Osteoblast (primary cell): Measurements from ENCODE around the gene WDFY4. TPM values are rescaled to one million over a fixed set of nuclear protein-coding genes. Genes with fewer than 3 reads are reported as not detected.
A peak's percentile ranks its signal among the peaks of the same experiment; 100 is the strongest.

Experiments
- DNase-seq: peaks from one replicate; pipeline ENCODE4 v3.0.0; 2011; ENCODE audit warnings: low spot score, mixed read lengths; ENCODE audit not compliant: insufficient read length; ENCODE audit errors: missing footprints
- H2AFZ ChIP-seq: 2 replicates; pipeline ENCODE4 v1.6.0; 2011; ENCODE audit warnings: mild to moderate bottlenecking, low read length
- H3K27ac ChIP-seq: 2 replicates; pipeline ENCODE4 v1.5.1; 2011; ENCODE audit warnings: mild to moderate bottlenecking, low read depth, low read length, moderate library complexity
- H3K27me3 ChIP-seq: 2 replicates; pipeline ENCODE4 v1.6.0; 2012; ENCODE audit warnings: mild to moderate bottlenecking, control low read depth, inconsistent platforms, low read length, moderate library complexity; ENCODE audit not compliant: insufficient read depth
- H3K36me3 ChIP-seq: 2 replicates; pipeline ENCODE4 v1.5.1; 2011; ENCODE audit warnings: mild to moderate bottlenecking, low read length, control low read depth, moderate library complexity; ENCODE audit not compliant: insufficient read depth
- H3K4me1 ChIP-seq: 2 replicates; pipeline ENCODE4 v1.5.1; 2011; ENCODE audit warnings: mild to moderate bottlenecking, low read length, control low read depth, moderate library complexity; ENCODE audit not compliant: insufficient read depth
- H3K4me2 ChIP-seq: 2 replicates; pipeline ENCODE4 v1.6.0; 2011; ENCODE audit warnings: mild to moderate bottlenecking, low read length; ENCODE audit not compliant: insufficient read depth
- H3K4me3 ChIP-seq: fragments of 200-600 bp; sonication (generic); 3 replicates; pipeline ENCODE4 v1.5.1; 2012; ENCODE audit warnings: mild to moderate bottlenecking, low read length, inconsistent platforms; ENCODE audit not compliant: insufficient read depth
- H3K79me2 ChIP-seq: 2 replicates; pipeline ENCODE4 v1.6.0; 2012; ENCODE audit warnings: mild to moderate bottlenecking, low read length, control low read depth, inconsistent platforms; ENCODE audit not compliant: insufficient read depth
- H3K9me3 ChIP-seq: 2 replicates; pipeline ENCODE4 v1.5.1; 2011; ENCODE audit warnings: low read depth, low read length, control low read depth
- H4K20me1 ChIP-seq: 2 replicates; pipeline ENCODE4 v1.6.0; 2012; ENCODE audit warnings: mild to moderate bottlenecking, low read length, control low read depth; ENCODE audit not compliant: insufficient read depth
- total RNA-seq: library from RNA; depleted of rRNA; stranded (reverse); fragments of >200 nt; gene quantifications from 2 replicates; pipeline ENCODE4 v1.2.3, GENCODE V29; 2012
- TF ChIP-seq, protein P1 (sequence below): IDR thresholded peaks from 2 replicates; pipeline ENCODE4 v1.5.1; 2011; ENCODE audit warnings: mild to moderate bottlenecking, low read depth, low read length, moderate library complexity; ENCODE audit errors: extremely low read depth

The WDFY4 gene
- total RNA-seq, 1 donor, result 0.36 TPM

DNA sequence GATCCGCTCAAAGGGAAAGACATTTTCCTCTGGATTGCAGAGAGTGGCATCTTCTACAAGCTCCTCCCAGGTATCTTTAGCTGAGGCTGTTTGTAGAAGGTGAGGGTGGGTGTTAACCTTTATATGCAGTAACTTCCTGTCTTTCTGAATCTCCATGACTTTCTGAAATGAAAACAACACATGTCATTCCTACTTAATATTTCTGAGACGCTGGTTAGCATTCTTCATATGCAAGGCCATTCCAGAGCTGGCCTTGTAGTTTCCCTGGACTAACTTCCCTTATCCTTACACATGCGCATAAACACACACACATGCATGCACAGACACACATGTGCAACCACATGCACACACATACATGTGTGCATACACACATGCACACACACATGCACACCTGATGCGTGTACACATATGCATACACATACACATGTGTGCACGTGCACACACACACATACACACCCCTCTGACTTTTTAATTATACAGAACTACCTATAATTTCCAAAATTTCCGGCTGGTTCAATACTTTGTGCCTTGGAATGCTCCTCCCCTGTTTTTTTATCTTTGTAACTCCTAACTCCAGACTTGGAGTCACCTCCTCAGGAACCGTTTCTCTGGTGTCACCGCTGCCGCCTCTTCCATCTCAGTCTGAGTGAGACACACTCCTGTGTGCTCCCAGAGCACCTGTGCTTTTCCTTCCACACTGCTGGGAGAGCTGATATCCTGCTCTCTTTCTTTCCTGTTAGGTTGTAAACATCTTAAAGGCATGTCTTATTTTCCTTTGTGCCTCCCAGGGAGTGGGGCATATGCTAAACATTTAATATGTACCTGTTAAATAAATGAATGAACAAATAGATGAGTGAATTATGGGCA, 199.7 kb downstream of the WDFY4 start:
- no peak for DNase-seq
- Histone ChIP-seq H3K9me3 (no peaks in the 10 kb centered on the region), H3K4me3 (no peak overlapping the region), H3K36me3 (no peaks in the 10 kb centered on the region), H4K20me1 (no peaks in the 10 kb centered on the region), H3K79me2 (no peaks in the 10 kb centered on the region), H3K4me2 (no peak overlapping the region), H3K4me1 (no peaks in the 10 kb centered on the region), H3K27ac (no peak overlapping the region), H2AFZ (no peak overlapping the region), H3K27me3 (peaks cover 9% of the 10 kb centered on the region)
- TF ChIP-seq, protein P1, sequence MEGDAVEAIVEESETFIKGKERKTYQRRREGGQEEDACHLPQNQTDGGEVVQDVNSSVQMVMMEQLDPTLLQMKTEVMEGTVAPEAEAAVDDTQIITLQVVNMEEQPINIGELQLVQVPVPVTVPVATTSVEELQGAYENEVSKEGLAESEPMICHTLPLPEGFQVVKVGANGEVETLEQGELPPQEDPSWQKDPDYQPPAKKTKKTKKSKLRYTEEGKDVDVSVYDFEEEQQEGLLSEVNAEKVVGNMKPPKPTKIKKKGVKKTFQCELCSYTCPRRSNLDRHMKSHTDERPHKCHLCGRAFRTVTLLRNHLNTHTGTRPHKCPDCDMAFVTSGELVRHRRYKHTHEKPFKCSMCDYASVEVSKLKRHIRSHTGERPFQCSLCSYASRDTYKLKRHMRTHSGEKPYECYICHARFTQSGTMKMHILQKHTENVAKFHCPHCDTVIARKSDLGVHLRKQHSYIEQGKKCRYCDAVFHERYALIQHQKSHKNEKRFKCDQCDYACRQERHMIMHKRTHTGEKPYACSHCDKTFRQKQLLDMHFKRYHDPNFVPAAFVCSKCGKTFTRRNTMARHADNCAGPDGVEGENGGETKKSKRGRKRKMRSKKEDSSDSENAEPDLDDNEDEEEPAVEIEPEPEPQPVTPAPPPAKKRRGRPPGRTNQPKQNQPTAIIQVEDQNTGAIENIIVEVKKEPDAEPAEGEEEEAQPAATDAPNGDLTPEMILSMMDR, result no peak

DNA sequence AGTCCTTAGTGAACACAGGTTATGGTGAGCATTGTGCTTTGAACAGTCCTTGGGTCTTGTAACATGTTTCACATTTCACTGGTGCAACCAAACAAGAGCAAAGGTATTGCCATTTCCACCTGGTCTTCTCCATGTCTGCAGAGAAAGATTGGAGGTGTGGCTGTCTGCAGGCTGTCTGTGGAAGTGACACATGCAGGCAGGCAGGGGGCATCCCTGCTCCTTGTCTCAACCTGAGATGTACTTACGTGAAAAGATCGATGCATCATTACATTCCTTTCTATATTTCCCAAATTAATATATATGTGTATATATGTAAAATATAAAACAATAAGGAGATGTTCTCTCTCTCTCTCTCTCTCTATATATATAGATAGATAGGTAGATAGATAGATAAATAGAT, 200.7 kb downstream of the WDFY4 start:
- no peak for DNase-seq
- peaks cover 9% of the 10 kb centered on the region for H3K27me3 ChIP-seq
- no peak overlapping the region for H3K4me3 ChIP-seq
- H4K20me1 ChIP-seq, result no peaks in the 10 kb centered on the region
- no peak overlapping the region for H3K4me2 ChIP-seq
- no peaks in the 10 kb centered on the region for H3K79me2 ChIP-seq
- H2AFZ ChIP-seq, result no peak overlapping the region
- H3K27ac ChIP-seq, result no peak overlapping the region
- H3K4me1 ChIP-seq, result no peaks in the 10 kb centered on the region
- TF ChIP-seq, protein P1, result peak; percentile 20
- no peaks in the 10 kb centered on the region for H3K36me3 ChIP-seq
- no peaks in the 10 kb centered on the region for H3K9me3 ChIP-seq

DNA sequence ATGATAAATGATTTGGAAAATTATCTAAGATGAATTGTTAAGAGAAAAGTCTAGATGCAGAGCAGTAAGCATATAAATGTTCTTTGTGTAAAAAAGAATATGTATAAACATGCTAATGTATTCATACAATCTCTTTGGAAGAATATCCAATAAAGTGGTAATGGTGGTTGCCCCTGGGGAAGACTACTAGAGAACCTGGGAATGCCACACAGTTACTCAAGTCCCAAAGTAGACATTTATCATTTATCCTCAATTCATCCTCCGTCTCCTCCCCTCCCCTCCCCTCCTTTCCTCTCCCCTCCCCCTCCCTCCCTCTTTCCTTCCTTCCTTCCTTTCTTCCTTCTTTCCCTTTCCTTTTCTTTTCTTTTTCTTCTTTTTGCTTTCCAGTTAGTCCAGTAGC, 203.3 kb downstream of the WDFY4 start:
- Histone ChIP-seq H3K27me3 (peaks cover 9% of the 10 kb centered on the region), H3K27ac (no peak overlapping the region), H3K4me1 (no peaks in the 10 kb centered on the region), H3K4me3 (no peak overlapping the region), H2AFZ (no peak overlapping the region), H3K36me3 (no peaks in the 10 kb centered on the region), H4K20me1 (no peaks in the 10 kb centered on the region), H3K4me2 (no peak overlapping the region), H3K79me2 (no peaks in the 10 kb centered on the region), H3K9me3 (no peaks in the 10 kb centered on the region)
- no peak for DNase-seq
- TF ChIP-seq, protein P1, result no peak
